ENCODE measurements around the gene MUC3A. TPM values are rescaled to one million over a fixed set of nuclear protein-coding genes. Genes with fewer than 3 reads are reported as not detected.
"Not testable (repeated sequence)": the region's sequence is repeated elsewhere in the genome, so short reads cannot be mapped to it uniquely, and the experiment has no call there.

The MUC3A gene
- polyA plus RNA-seq, 2 donors = 0.02 to 0.04 TPM

DNA sequence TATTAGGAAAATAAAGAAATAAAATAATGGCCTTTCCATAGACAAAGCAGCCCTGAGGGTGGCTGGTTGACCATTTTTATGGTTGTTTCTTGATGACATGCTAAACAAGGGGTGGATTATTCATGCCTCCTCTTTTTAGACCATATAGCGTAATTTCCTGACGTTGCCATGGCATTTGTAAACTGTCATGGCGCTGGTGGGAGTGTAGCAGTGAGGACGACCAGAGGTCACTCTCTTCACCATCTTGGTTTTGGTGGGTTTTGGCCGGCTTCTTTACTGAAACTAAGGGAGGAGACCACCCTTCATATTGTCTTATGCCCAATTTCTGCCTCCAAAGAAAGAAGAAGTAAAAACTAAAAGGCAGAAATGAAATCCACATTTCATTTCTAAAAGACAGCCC lies 30.0 kb upstream of the MUC3A start:
- not testable (repeated sequence) for H3K9me3 ChIP-seq (ENCODE audit: control insufficient read depth in 2 of 2, insufficient read depth in 1 of 2, low read depth in 1 of 2, low read length in 1 of 2); H3K4me1 ChIP-seq (ENCODE audit: control insufficient read depth in 2 of 2, insufficient read depth in 2 of 2, low read length in 1 of 2); H3K36me3 ChIP-seq (ENCODE audit: control insufficient read depth in 2 of 2, insufficient read depth in 2 of 2, low read length in 1 of 2); H3K4me3 ChIP-seq (ENCODE audit: low read depth in 1 of 2, low read length in 2 of 2); H3K27me3 ChIP-seq (ENCODE audit: control insufficient read depth in 1 of 2, insufficient read depth in 2 of 2, low read length in 2 of 2); H3K27ac ChIP-seq (ENCODE audit: low read depth in 2 of 2, low read length in 1 of 2)
- 86 to 92% methylated on average over 5 of the region's 5 CpGs for WGBS, 2 donors

DNA sequence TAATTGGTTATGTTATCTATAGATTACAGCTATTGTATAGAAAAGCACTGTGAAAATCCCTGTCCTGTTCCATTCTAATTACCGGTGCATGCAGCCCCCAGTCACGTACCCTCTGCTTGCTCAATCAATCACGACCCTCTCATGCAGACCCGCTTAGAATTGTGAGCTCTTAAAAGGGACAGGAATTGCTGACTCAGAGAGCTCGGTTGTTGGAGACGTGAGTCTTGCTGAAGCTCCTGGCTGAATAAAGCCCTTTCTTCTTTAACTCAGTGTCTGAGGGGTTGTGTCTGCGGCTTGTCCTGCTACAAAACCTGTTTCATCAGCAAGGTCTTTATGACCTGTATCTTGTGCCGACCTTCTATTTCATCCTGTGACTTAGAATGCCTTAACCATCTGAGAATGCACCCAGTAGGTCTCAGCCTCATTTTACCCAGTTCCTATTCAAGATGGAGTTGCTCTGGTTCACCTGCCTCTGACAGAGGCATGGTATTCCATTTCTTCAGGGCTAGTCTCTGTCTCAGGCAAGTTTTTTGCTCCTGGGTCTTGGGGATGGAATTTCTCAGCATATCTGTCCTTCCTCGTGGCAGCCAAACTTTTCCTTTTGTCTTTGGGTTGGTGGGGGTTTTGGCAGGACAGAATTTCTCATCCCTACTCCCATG lies 29.4 kb upstream of the MUC3A start:
- H3K9me3 ChIP-seq (ENCODE audit: control insufficient read depth in 2 of 2, insufficient read depth in 1 of 2, low read depth in 1 of 2, low read length in 1 of 2); H3K4me3 ChIP-seq (ENCODE audit: low read depth in 1 of 2, low read length in 2 of 2); H3K27ac ChIP-seq (ENCODE audit: low read depth in 2 of 2, low read length in 1 of 2); H3K36me3 ChIP-seq (ENCODE audit: control insufficient read depth in 2 of 2, insufficient read depth in 2 of 2, low read length in 1 of 2); H3K27me3 ChIP-seq (ENCODE audit: control insufficient read depth in 1 of 2, insufficient read depth in 2 of 2, low read length in 2 of 2); H3K4me1 ChIP-seq (ENCODE audit: control insufficient read depth in 2 of 2, insufficient read depth in 2 of 2, low read length in 1 of 2): not testable (repeated sequence)
- 69 to 70% methylated on average over 9 of the region's 9 CpGs for WGBS, 2 donors

DNA sequence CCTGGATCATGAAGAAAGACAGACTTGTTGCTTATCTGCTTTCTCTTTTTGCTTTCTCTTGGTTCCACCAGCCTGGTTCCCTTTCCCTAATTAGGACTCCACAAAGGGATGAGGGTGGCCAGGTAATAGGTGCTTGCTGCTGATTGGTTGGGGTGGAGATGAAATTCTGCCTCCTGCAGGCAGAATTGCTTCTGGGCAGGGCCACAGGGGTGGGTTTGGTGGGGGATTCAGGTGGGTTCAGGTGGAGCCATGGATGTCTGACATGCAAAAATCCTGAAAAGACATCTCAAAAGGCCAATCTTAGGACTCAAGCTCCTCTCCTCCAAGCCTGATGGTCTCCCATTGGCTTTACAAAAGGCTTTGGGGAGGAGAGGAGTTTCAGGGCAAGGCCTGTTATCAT lies 28.3 kb upstream of the MUC3A start:
- no peak overlapping the region for H3K4me3 ChIP-seq (ENCODE audit: low read depth in 1 of 2, low read length in 2 of 2)
- H3K9me3 ChIP-seq (ENCODE audit: control insufficient read depth in 2 of 2, insufficient read depth in 1 of 2, low read depth in 1 of 2, low read length in 1 of 2) = no peaks in the 10 kb centered on the region
- H3K36me3 ChIP-seq (ENCODE audit: control insufficient read depth in 2 of 2, insufficient read depth in 2 of 2, low read length in 1 of 2) = no peaks in the 10 kb centered on the region
- no peaks in the 10 kb centered on the region for H3K27me3 ChIP-seq (ENCODE audit: control insufficient read depth in 1 of 2, insufficient read depth in 2 of 2, low read length in 2 of 2)
- no peaks in the 10 kb centered on the region for H3K4me1 ChIP-seq (ENCODE audit: control insufficient read depth in 2 of 2, insufficient read depth in 2 of 2, low read length in 1 of 2)
- no peak overlapping the region for H3K27ac ChIP-seq (ENCODE audit: low read depth in 2 of 2, low read length in 1 of 2)

DNA sequence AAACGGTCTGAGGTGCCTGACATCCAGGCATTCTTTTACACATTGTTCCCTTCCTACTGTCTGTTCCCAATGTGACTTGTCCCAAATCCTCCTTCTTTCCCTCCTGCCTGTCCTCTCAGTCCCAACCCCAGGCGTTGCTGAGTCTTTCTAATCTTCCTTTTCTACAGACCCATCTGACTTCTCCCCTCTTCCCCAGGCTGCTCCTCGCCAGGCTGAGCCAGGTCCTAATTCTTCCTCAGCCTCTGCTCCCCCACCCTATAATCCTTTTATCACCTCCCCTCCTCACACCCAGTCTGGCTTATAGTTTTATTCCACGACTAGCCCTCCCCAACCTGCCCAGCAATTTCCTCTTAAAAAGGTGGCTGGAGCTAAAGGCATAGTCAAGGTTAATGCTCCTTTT lies 25.7 kb upstream of the MUC3A start:
- H3K9me3 ChIP-seq (ENCODE audit: control insufficient read depth in 2 of 2, insufficient read depth in 1 of 2, low read depth in 1 of 2, low read length in 1 of 2); H3K4me1 ChIP-seq (ENCODE audit: control insufficient read depth in 2 of 2, insufficient read depth in 2 of 2, low read length in 1 of 2); H3K36me3 ChIP-seq (ENCODE audit: control insufficient read depth in 2 of 2, insufficient read depth in 2 of 2, low read length in 1 of 2); H3K4me3 ChIP-seq (ENCODE audit: low read depth in 1 of 2, low read length in 2 of 2); H3K27ac ChIP-seq (ENCODE audit: low read depth in 2 of 2, low read length in 1 of 2); H3K27me3 ChIP-seq (ENCODE audit: control insufficient read depth in 1 of 2, insufficient read depth in 2 of 2, low read length in 2 of 2): not testable (repeated sequence)
- WGBS, 2 donors = 45 to 54% methylated on average over 4 of the region's 4 CpGs

DNA sequence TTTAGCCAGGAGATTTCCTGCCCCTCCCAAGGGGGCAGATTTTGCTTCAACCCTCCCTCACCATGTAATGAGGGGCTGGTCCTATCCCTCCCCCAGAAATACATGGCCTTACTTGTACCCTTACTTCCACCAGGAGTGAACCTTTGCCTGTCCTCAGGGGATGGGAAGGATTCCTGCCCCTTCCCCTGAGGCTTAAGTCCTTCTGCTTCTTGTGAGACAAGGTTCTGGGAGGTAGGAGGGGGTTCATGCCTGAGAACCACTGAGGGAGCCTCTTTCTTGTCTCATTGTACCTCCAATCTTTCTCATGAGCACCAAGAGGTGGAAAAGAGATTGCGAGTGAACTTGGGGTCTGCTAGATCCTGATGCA lies 19.5 kb upstream of the MUC3A start:
- no peaks in the 10 kb centered on the region for H3K27me3 ChIP-seq (ENCODE audit: control insufficient read depth in 1 of 2, insufficient read depth in 2 of 2, low read length in 2 of 2)
- H3K36me3 ChIP-seq (ENCODE audit: control insufficient read depth in 2 of 2, insufficient read depth in 2 of 2, low read length in 1 of 2) = no peaks in the 10 kb centered on the region
- H3K27ac ChIP-seq (ENCODE audit: low read depth in 2 of 2, low read length in 1 of 2) = no peak overlapping the region
- WGBS, 2 donors = 94 to 95% methylated on average over 1 of the region's 1 CpG
- no peaks in the 10 kb centered on the region for H3K9me3 ChIP-seq (ENCODE audit: control insufficient read depth in 2 of 2, insufficient read depth in 1 of 2, low read depth in 1 of 2, low read length in 1 of 2)
- H3K4me1 ChIP-seq (ENCODE audit: control insufficient read depth in 2 of 2, insufficient read depth in 2 of 2, low read length in 1 of 2) = no peaks in the 10 kb centered on the region
- H3K4me3 ChIP-seq (ENCODE audit: low read depth in 1 of 2, low read length in 2 of 2) = no peak overlapping the region

DNA sequence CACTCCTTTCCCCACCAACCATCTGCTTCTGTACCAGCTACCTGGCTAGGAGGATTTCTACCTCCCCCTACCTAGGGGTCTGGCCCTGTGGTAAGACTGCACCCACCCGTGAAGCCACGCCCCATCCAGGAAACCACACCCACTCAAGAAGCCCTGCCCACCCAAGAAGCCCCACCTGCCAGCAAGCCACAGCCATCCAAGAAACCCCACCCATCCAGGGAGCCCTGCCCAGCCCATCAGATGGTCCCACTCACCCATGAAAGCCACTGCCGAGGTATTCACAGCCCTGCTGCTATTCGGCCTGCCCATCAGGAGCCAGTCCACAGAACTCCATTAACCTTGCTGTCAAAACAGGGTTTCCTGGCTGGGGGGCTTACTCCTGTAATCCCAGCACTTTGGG lies 15.6 kb upstream of the MUC3A start:
- no peak overlapping the region for H3K4me3 ChIP-seq (ENCODE audit: low read depth in 1 of 2, low read length in 2 of 2)
- no peak overlapping the region for H3K27ac ChIP-seq (ENCODE audit: low read depth in 2 of 2, low read length in 1 of 2)
- H3K4me1 ChIP-seq (ENCODE audit: control insufficient read depth in 2 of 2, insufficient read depth in 2 of 2, low read length in 1 of 2) = no peaks in the 10 kb centered on the region
- H3K9me3 ChIP-seq (ENCODE audit: control insufficient read depth in 2 of 2, insufficient read depth in 1 of 2, low read depth in 1 of 2, low read length in 1 of 2) = no peaks in the 10 kb centered on the region
- WGBS, 2 donors = 48 to 51% methylated on average over 4 of the region's 4 CpGs
- H3K36me3 ChIP-seq (ENCODE audit: control insufficient read depth in 2 of 2, insufficient read depth in 2 of 2, low read length in 1 of 2) = no peaks in the 10 kb centered on the region
- H3K27me3 ChIP-seq (ENCODE audit: control insufficient read depth in 1 of 2, insufficient read depth in 2 of 2, low read length in 2 of 2) = no peaks in the 10 kb centered on the region

DNA sequence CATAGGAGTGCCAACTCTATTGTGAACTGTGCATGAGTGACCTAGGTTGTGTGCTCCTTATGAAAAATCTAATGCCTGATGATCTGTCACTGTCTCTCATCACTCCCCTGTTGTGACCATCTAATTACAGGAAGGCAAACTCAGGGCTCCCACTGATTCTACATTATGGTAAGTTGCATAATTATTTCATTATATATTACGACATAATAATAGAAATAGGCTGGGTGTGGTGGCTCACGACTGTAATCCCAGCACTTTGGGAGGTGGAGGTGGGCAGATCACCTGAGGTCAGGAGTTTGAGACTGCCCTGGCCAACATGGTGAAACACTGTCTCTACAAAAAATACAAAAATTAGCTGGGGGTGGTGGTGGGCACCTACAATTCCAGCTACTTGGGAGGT lies 14.0 kb upstream of the MUC3A start:
- not testable (repeated sequence) for H3K36me3 ChIP-seq (ENCODE audit: control insufficient read depth in 2 of 2, insufficient read depth in 2 of 2, low read length in 1 of 2); H3K4me1 ChIP-seq (ENCODE audit: control insufficient read depth in 2 of 2, insufficient read depth in 2 of 2, low read length in 1 of 2); H3K9me3 ChIP-seq (ENCODE audit: control insufficient read depth in 2 of 2, insufficient read depth in 1 of 2, low read depth in 1 of 2, low read length in 1 of 2); H3K27ac ChIP-seq (ENCODE audit: low read depth in 2 of 2, low read length in 1 of 2); H3K4me3 ChIP-seq (ENCODE audit: low read depth in 1 of 2, low read length in 2 of 2); H3K27me3 ChIP-seq (ENCODE audit: control insufficient read depth in 1 of 2, insufficient read depth in 2 of 2, low read length in 2 of 2)
- WGBS, 2 donors = 54 to 74% methylated on average over 2 of the region's 2 CpGs

DNA sequence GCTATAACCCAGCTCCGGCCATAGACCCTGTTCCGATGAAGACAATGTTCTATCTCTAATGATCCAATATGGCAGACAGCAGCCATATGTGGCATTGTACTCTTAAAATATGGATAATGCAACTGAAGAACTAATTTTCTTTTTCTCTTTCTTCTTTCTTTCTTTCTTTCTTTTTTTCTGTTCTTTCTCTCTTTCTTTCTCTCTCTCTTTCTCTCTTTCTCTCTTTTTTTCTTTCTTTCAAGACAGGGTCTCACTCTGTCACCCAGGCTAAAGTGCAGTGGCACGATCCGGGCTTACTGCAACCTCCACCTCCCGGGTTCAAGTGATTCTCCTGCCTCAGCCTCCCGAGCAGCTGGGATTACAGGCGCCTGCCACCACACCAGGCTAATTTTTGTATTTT lies 13.2 kb upstream of the MUC3A start:
- H3K4me3 ChIP-seq (ENCODE audit: low read depth in 1 of 2, low read length in 2 of 2); H3K36me3 ChIP-seq (ENCODE audit: control insufficient read depth in 2 of 2, insufficient read depth in 2 of 2, low read length in 1 of 2); H3K9me3 ChIP-seq (ENCODE audit: control insufficient read depth in 2 of 2, insufficient read depth in 1 of 2, low read depth in 1 of 2, low read length in 1 of 2); H3K27me3 ChIP-seq (ENCODE audit: control insufficient read depth in 1 of 2, insufficient read depth in 2 of 2, low read length in 2 of 2); H3K4me1 ChIP-seq (ENCODE audit: control insufficient read depth in 2 of 2, insufficient read depth in 2 of 2, low read length in 1 of 2); H3K27ac ChIP-seq (ENCODE audit: low read depth in 2 of 2, low read length in 1 of 2): not testable (repeated sequence)
- WGBS, 2 donors = 88 to 90% methylated on average over 7 of the region's 7 CpGs

DNA sequence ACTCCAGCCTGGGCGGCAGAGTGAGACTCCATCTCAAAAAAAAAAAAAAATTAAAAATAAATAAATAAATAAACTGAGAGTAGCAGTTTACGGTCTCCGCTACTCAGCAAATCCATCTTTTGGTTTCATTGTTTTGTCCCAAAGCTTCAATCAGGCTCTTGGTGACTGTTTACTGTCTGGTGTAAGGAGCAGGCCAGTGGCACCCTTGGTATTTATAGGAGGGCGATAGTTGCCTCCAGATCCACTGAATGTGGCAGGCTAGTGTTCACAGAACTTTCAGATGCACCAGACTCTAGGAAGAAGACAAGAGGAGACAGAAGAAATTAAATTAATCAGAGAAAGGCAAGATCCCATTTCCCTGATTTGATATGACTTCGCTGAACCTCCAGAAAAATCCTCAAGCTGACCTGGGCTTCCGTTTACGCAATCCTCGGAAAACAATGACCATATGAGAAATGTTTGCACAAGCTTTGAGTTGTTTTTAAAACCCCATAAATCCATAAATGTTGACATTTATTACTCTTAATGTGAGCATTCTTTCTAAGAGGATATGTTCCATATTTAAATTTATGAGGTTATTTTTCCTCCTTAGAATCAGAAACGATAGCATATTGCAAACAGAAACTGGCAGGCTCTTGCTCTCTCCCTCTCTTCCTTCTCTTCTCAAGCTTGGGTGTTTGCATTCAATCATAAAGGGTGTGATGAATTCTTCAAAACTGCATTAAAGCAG lies 7.1 kb upstream of the MUC3A start:
- Histone ChIP-seq H3K9me3 (ENCODE audit: control insufficient read depth in 2 of 2, insufficient read depth in 1 of 2, low read depth in 1 of 2, low read length in 1 of 2) (no peaks in the 10 kb centered on the region), H3K27me3 (ENCODE audit: control insufficient read depth in 1 of 2, insufficient read depth in 2 of 2, low read length in 2 of 2) (no peaks in the 10 kb centered on the region), H3K4me3 (ENCODE audit: low read depth in 1 of 2, low read length in 2 of 2) (no peak overlapping the region), H3K36me3 (ENCODE audit: control insufficient read depth in 2 of 2, insufficient read depth in 2 of 2, low read length in 1 of 2) (no peaks in the 10 kb centered on the region), H3K27ac (ENCODE audit: low read depth in 2 of 2, low read length in 1 of 2) (no peak overlapping the region), H3K4me1 (ENCODE audit: control insufficient read depth in 2 of 2, insufficient read depth in 2 of 2, low read length in 1 of 2) (no peaks in the 10 kb centered on the region)
- 56 to 57% methylated on average over 9 of the region's 9 CpGs for WGBS, 2 donors

DNA sequence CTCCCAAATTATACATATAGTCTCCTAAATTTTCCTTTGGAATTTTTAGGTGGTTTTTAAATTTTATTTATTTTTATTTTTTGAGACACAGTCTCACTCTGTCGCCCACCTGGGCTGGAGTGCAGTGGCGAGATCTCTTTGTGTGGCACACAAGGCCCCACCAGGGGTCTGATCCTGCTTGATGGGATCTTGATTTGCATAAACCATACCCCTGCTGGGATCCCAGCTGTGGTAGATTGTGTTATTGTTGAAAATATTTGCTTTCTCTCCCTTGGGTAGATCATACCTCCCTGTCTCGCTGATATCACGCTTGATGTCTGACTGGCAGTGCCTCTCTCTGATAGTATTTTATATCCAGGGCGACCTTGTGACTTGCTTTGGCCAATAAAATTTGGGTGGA lies 5.6 kb upstream of the MUC3A start:
- Histone ChIP-seq H3K27me3 (ENCODE audit: control insufficient read depth in 1 of 2, insufficient read depth in 2 of 2, low read length in 2 of 2) (no peaks in the 10 kb centered on the region), H3K4me1 (ENCODE audit: control insufficient read depth in 2 of 2, insufficient read depth in 2 of 2, low read length in 1 of 2) (no peaks in the 10 kb centered on the region), H3K9me3 (ENCODE audit: control insufficient read depth in 2 of 2, insufficient read depth in 1 of 2, low read depth in 1 of 2, low read length in 1 of 2) (no peaks in the 10 kb centered on the region), H3K4me3 (ENCODE audit: low read depth in 1 of 2, low read length in 2 of 2) (no peak overlapping the region), H3K27ac (ENCODE audit: low read depth in 2 of 2, low read length in 1 of 2) (no peak overlapping the region), H3K36me3 (ENCODE audit: control insufficient read depth in 2 of 2, insufficient read depth in 2 of 2, low read length in 1 of 2) (no peaks in the 10 kb centered on the region)
- WGBS, 2 donors = 83 to 89% methylated on average over 5 of the region's 5 CpGs
